SK-N-SH (cell line): ENCODE measurements around the gene MARK3. TPM values are rescaled to one million over a fixed set of nuclear protein-coding genes. Genes with fewer than 3 reads are reported as not detected.

Source experiments
- CTCF ChIA-PET: fragments of 300-600, 350-600 bp; formaldehyde crosslinking; extraction: SDS; loops from one replicate; lab custom pipeline; 2021; lab: Yijun Ruan, JAX
- POLR2A ChIA-PET: fragments of 350-600 bp; sonication (Branson Sonifier 250); formaldehyde crosslinking; extraction: SDS; loops from one replicate; lab custom pipeline; 2020; ENCODE audit warnings: antibody characterized with exemption, inconsistent platforms; lab: Yijun Ruan, JAX
- DNase-seq: peaks from one replicate; pipeline ENCODE4 v3.0.0; 2012
- H2AFZ ChIP-seq: fragments of 200-600 bp; sonication (generic); 2 replicates; pipeline ENCODE4 v1.8.1; 2016; ENCODE audit warnings: antibody characterized with exemption, mild to moderate bottlenecking, low read depth
- H3F3A ChIP-seq: fragments of 200-600 bp; sonication (generic); replicated peaks from 2 replicates; pipeline ENCODE3; 2016; ENCODE audit warnings: antibody characterized with exemption, mild to moderate bottlenecking; ENCODE audit not compliant: insufficient read depth
- H3K27ac ChIP-seq, 2 experiments: fragments of 200-500 bp in 1 of 2; fragments of 200-600 bp in 1 of 2; sonication (Bioruptor generic) in 1 of 2; sonication (generic), shearing (Covaris generic) in 1 of 2; 2 replicates each; pipeline versions ENCODE4 v1.5.1 to v1.6.1; 2014 to 2016; ENCODE audit warnings: low read depth in 2 of 2, inconsistent platforms in 1 of 2, low read length in 1 of 2, mild to moderate bottlenecking in 1 of 2, mixed read lengths in 1 of 2
- H3K27me3 ChIP-seq: fragments of 200-600 bp; sonication (generic), shearing (Covaris generic); 2 replicates; pipeline ENCODE4 v1.6.1; 2016; ENCODE audit warnings: mixed run types; ENCODE audit not compliant: insufficient read depth
- H3K36me3 ChIP-seq, 2 experiments: fragments of 200-500 bp in 1 of 2; fragments of 200-600 bp in 1 of 2; sonication (Bioruptor generic) in 1 of 2; sonication (generic) in 1 of 2; replicated peaks in 1 of 2; 2 replicates each; pipeline versions ENCODE3 to v1.5.1; 2014 to 2016; ENCODE audit warnings: low read length in 1 of 2, mild to moderate bottlenecking in 1 of 2; ENCODE audit not compliant: insufficient read depth in 2 of 2, control insufficient read depth in 1 of 2
- H3K4me1 ChIP-seq, 2 experiments: fragments of 200-500 bp in 1 of 2; fragments of 200-600 bp in 1 of 2; sonication (Bioruptor generic) in 1 of 2; sonication (generic), shearing (Covaris generic) in 1 of 2; 2 replicates each; pipeline versions ENCODE4 v1.5.1 to v1.6.1; 2014 to 2016; ENCODE audit warnings: low read depth in 1 of 2, low read length in 1 of 2, mixed run types in 1 of 2; ENCODE audit not compliant: insufficient read depth in 2 of 2, control insufficient read depth in 1 of 2
- H3K4me2 ChIP-seq: fragments of 200-600 bp; sonication (generic), shearing (Covaris generic); 2 replicates; pipeline ENCODE4 v1.6.1; 2017; ENCODE audit warnings: mixed run types
- H3K4me3 ChIP-seq, 2 experiments: fragments of 200-500 bp in 1 of 2; fragments of 200-600 bp in 1 of 2; sonication (Bioruptor generic) in 1 of 2; sonication (generic), shearing (Covaris generic) in 1 of 2; 2 replicates each; pipeline versions ENCODE4 v1.5.1 to v1.8.1; 2014 to 2016; ENCODE audit warnings: low read depth in 2 of 2, inconsistent platforms in 1 of 2, low read length in 1 of 2, mild to moderate bottlenecking in 1 of 2, mixed read lengths in 1 of 2, moderate library complexity in 1 of 2
- H3K79me2 ChIP-seq: fragments of 200-600 bp; sonication (generic); 2 replicates; pipeline ENCODE4 v1.8.1; 2017; ENCODE audit warnings: mild to moderate bottlenecking; ENCODE audit not compliant: insufficient read depth
- H3K9ac ChIP-seq: fragments of 200-600 bp; sonication (generic); 2 replicates; pipeline ENCODE4 v1.6.1; 2017; ENCODE audit warnings: mixed run types
- H3K9me2 ChIP-seq: fragments of 200-600 bp; sonication (generic); 2 replicates; pipeline ENCODE4 v1.6.1; 2017; ENCODE audit warnings: mixed run types
- H3K9me3 ChIP-seq: fragments of 200-600 bp; sonication (generic); 2 replicates; pipeline ENCODE4 v1.6.1; 2017; ENCODE audit warnings: mixed run types, mild to moderate bottlenecking, moderate library complexity
- H4K20me1 ChIP-seq: fragments of 200-600 bp; sonication (generic); 2 replicates; pipeline ENCODE4 v1.6.1; 2017; ENCODE audit warnings: mild to moderate bottlenecking, mixed run types; ENCODE audit not compliant: insufficient read depth
- CHD2 ChIP-seq: fragments of 150-350 bp; IDR thresholded peaks from 2 replicates; pipeline ENCODE4 v1.6.1; 2018; ENCODE audit warnings: low read length; ENCODE audit not compliant: partially characterized antibody
- FOSL2 ChIP-seq: IDR thresholded peaks from 2 replicates; pipeline ENCODE4 v1.4.0; 2012; ENCODE audit warnings: low read depth, mild to moderate bottlenecking, moderate library complexity, borderline replicate concordance
- FOXM1 ChIP-seq: IDR thresholded peaks from 2 replicates; pipeline ENCODE4 v1.4.0; 2012; ENCODE audit warnings: low read depth, mild to moderate bottlenecking
- IRF3 ChIP-seq: fragments of 150-350 bp; IDR thresholded peaks from 2 replicates; pipeline ENCODE4 v1.6.1; 2016; ENCODE audit warnings: mild to moderate bottlenecking, low read depth, low read length
- MEF2A ChIP-seq: IDR thresholded peaks from 2 replicates; pipeline ENCODE4 v1.4.0; 2012; ENCODE audit warnings: low read depth, borderline replicate concordance
- NFIC ChIP-seq: IDR thresholded peaks from 2 replicates; pipeline ENCODE4 v1.4.0; 2012; ENCODE audit warnings: borderline replicate concordance
- NRF1 ChIP-seq: IDR thresholded peaks from 2 replicates; pipeline ENCODE4 v1.6.1; 2012; ENCODE audit warnings: low read depth, mild to moderate bottlenecking, low read length
- POLR2AphosphoS5 ChIP-seq: IDR thresholded peaks from 2 replicates; pipeline ENCODE4 v1.6.1; 2012; ENCODE audit warnings: low read depth, low read length
- SIN3A ChIP-seq: IDR thresholded peaks from 2 replicates; pipeline ENCODE4 v1.6.1; 2012; ENCODE audit warnings: low read depth, mild to moderate bottlenecking, low read length, moderate library complexity, borderline replicate concordance
- TCF12 ChIP-seq: IDR thresholded peaks from 2 replicates; pipeline ENCODE4 v1.4.0; 2012
- TEAD4 ChIP-seq: IDR thresholded peaks from 2 replicates; pipeline ENCODE4 v1.4.0; 2012; ENCODE audit warnings: mild to moderate bottlenecking, borderline replicate concordance; ENCODE audit not compliant: insufficient read depth
- YY1 ChIP-seq: IDR thresholded peaks from 2 replicates; pipeline ENCODE4 v1.4.0; 2012; ENCODE audit warnings: low read depth, mild to moderate bottlenecking
- WGBS: methylation state at CpG from one replicate; pipeline ENCODE4 v1.1.6; 2017; ENCODE audit warnings: low lambda C conversion rate; 5-methylcytosine and 5-hydroxymethylcytosine counted together
- polyA plus RNA-seq, 3 experiments: library from polyadenylated mRNA; depleted of rRNA; stranded (reverse); fragments of >200 nt; gene quantifications; 2 replicates each; pipeline ENCODE4 v1.2.3, GENCODE V29; 2012

The MARK3 gene
- polyA plus RNA-seq, 1 of the 3 experiments (the other 2 are of a cell fraction), result 73.4 TPM

DNA sequence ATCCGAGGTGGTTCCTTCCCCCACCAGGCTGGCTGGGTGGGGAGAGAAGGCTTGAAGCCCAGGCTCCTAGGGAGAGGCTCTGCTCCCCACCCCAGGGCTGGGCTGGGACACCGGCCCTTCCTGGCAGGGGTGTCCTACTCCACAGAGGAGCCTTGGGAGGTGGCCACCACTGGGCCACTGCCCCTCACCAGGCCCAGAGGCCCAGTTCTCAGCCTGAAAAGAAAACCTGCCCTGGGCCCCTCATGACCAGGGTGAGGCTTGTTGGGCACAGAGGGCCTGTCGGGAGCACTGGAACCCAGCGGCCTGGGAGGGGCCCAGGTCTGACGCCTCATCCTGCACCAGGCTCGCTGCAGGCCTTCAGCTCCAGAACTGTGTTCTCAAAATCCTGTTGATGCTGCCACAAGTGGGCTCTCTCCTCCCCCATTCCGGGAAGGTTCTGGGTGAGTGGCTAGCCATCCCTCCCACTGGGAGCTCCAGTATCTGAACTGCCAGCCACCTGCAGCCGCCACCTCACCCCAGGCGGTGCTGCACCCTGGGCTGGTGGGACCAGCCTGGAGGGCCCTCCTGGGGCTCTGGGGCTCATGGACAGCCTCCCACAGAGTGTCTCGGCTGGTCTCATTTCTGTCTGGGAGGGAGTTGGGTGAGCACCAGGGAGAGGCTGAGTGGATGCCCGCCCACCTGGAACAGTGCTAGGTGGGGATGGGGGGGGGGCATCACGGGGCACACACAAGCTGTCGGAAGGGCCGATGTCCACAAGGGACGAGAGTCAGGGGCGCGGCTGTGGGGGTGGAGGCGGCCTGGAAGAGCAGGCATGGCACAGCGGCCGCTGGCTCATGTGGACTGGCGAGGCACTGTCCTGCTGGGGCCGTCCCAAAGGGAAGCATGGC, 165.5 kb downstream of the MARK3 start:
- Histone ChIP-seq H3K4me3 (no peak overlapping the region), H3K9ac (no peak overlapping the region), H4K20me1 (peaks cover 20% of the 10 kb centered on the region), H3K27ac (no peak overlapping the region), H2AFZ (no peak overlapping the region), H3K9me3 (no peaks in the 10 kb centered on the region), H3K79me2 (peaks cover 46% of the 10 kb centered on the region), H3F3A (peaks cover 17% of the 10 kb centered on the region), H3K4me2 (no peak overlapping the region), H3K27me3 (no peaks in the 10 kb centered on the region), H3K9me2 (no peaks in the 10 kb centered on the region), H3K36me3 (no peaks in the 10 kb centered on the region), H3K4me1 (peaks cover 9 to 19% of the 10 kb centered on the region in 2 experiments; a peak in 3 of 4 replicates)
- WGBS, result 85% methylated on average over 3 of the region's 22 CpGs
- CTCF ChIA-PET, result interaction anchor here (1.0 to 11.6 kb wide), 4 partner anchors 9 to 49 kb away, joined by 3 to 194 read pairs (median 64); partner anchors contain the start of gene CKB
- DNase-seq, result peak; percentile 35
- POLR2A ChIA-PET, result no interaction called here
- TF ChIP-seq CHD2 (no peak), YY1 (no peak), POLR2AphosphoS5 (no peak)

DNA sequence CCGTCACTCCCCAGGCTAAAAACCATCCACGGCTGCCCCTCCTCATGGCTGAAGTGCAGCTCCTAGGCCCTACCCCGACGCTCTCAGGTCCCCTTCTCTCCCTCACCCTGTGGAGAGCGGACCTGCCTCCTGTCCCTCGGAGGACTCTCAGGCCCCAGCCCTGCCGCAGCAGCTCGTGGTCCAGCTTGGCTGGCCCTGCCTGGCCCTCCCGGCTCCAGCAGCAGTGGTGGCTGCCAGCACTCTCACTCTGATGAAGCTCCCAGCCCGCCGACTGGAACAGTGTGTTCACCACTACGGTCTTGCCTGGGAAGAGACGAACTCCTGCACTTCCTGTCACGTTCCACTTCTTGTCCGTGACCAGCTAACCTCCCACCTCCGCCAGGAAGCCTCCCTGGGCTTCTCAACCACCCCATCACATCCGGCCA, 166.1 kb downstream of the MARK3 start:
- WGBS, result 92% methylated on average over 12 of the region's 17 CpGs

DNA sequence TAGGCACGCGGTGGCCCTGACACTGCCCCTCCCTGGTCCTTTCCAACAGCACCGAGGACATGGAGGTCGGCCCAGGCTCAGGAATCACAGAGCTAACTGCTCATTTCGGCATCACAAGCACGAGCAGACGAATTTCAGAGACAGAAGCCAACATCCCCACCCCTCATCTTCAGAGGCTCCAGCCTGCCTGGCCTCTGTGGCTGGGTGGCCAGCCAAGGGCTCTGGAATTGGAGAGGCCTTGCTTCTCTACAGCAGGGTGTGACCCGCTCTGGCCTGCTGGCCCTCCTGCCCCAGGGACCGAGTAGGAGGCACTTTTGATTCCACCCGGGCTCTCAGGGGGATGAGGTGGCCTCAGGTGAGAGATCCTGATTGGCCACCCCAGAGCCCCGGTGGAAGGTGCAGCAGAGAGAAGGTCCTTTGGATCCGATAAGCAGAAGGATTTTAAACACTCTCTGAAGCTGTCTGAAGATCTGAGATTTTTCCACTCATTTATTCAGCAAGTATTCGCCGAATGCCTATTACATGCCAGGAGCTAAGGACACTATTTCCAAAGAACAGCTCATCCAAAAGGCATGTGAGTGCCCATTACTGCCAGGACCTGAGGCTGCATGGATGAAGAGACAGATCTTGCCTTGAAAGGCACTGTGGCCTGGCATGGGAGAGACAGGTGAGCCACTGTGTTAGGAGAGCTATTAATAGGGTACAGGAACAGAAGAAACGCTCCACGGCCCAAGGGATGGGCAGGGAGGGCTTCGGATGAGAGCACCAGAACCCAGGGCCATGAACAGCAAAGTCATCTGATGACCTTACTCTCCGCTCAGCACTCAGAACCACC, 167.0 kb downstream of the MARK3 start:
- WGBS, result 75% methylated on average over 18 of the region's 18 CpGs
- TF ChIP-seq TEAD4 (no peak), FOSL2 (peak; percentile 44; the same call in 1 of the 2 replicates), NFIC (0 out of 2 replicates have a peak, but pooled peaks have one; percentile 11), NRF1 (no peak), FOXM1 (no peak), IRF3 (no peak), MEF2A (no peak), TCF12 (peak; percentile 19; the same call in 1 of the 2 replicates)
- POLR2A ChIA-PET, result interaction anchor here (0.7 to 1.3 kb wide), 2 partner anchors 10 to 31 kb away, joined by 3 to 4 read pairs; partner anchors contain the start of genes BAG5 and COA8

More for the DNA sequence above, 166.1 kb downstream of the MARK3 start:
- H3F3A ChIP-seq, result peaks cover 17% of the 10 kb centered on the region
- H3K36me3 ChIP-seq, result no peaks in the 10 kb centered on the region
- ChIA-PET POLR2A (interaction anchor here (0.7 kb wide), 1 partner anchor 30 kb away, joined by 3 read pairs; no protein-coding TSS in a partner anchor), CTCF (interaction anchor here (1.0 to 11.6 kb wide), 3 partner anchors 13 to 50 kb away, joined by 3 to 194 read pairs (median 120); partner anchors contain the start of gene CKB)
- peaks cover 21% of the 10 kb centered on the region for H4K20me1 ChIP-seq
- H3K4me3 ChIP-seq, result no peak overlapping the region
- peak overlapping the region; percentile 63 for H3K4me2 ChIP-seq
- H3K27me3 ChIP-seq, result no peaks in the 10 kb centered on the region
- peak overlapping the region; percentile 64 to 77; a peak in 3 of 4 replicates for H3K27ac ChIP-seq
- H3K9ac ChIP-seq, result no peak overlapping the region; the same call in 1 of the 2 replicates
- H3K9me2 ChIP-seq, result no peaks in the 10 kb centered on the region
- peaks cover 53% of the 10 kb centered on the region for H3K79me2 ChIP-seq
- H2AFZ ChIP-seq, result no peak overlapping the region
- H3K9me3 ChIP-seq, result no peaks in the 10 kb centered on the region
- H3K4me1 ChIP-seq, result peaks cover 9 to 19% of the 10 kb centered on the region in 2 experiments; a peak in 3 of 4 replicates
- TF ChIP-seq SIN3A (no peak), NFIC (no peak)
- DNase-seq, result peak; percentile 22

More for the DNA sequence above, 167.0 kb downstream of the MARK3 start:
- peak overlapping the region; percentile 64 to 77; a peak in 3 of 4 replicates for H3K27ac ChIP-seq
- no peak for DNase-seq
- peaks cover 61% of the 10 kb centered on the region for H3K79me2 ChIP-seq
- peaks cover 2 to 19% of the 10 kb centered on the region in 2 experiments; a peak in 3 of 4 replicates for H3K4me1 ChIP-seq
- H3F3A ChIP-seq, result peaks cover 26% of the 10 kb centered on the region
- no peak overlapping the region for H3K4me3 ChIP-seq
- H3K9me2 ChIP-seq, result no peaks in the 10 kb centered on the region
- peak overlapping the region; percentile 46 for H3K9ac ChIP-seq
- H3K27me3 ChIP-seq, result no peaks in the 10 kb centered on the region
- H3K9me3 ChIP-seq, result no peaks in the 10 kb centered on the region
- CTCF ChIA-PET, result interaction anchor here (1.0 to 11.6 kb wide), 4 partner anchors 9 to 51 kb away, joined by 3 to 194 read pairs (median 66); partner anchors contain the start of genes BAG5 and CKB
- peaks cover 21% of the 10 kb centered on the region for H4K20me1 ChIP-seq
- H3K36me3 ChIP-seq, result peaks cover 3 to 4% of the 10 kb centered on the region in 2 experiments
- peak overlapping the region; percentile 63 for H3K4me2 ChIP-seq
- no peak overlapping the region for H2AFZ ChIP-seq
